NCI-H1436 treated with DMSO at 0.1 percent for 48 hours (cell line): ENCODE measurements around the gene ALDH3A2.
A peak's percentile ranks its signal among the peaks of the same experiment; 100 is the strongest.
"Not testable (repeated sequence)": the region's sequence is repeated elsewhere in the genome, so short reads cannot be mapped to it uniquely, and the experiment has no call there.

Experiments
- DNase-seq: peaks from one replicate; lab custom pipeline; 2025; lab: John Stamatoyannopoulos, UW

ALDH3A2 gene

DNA sequence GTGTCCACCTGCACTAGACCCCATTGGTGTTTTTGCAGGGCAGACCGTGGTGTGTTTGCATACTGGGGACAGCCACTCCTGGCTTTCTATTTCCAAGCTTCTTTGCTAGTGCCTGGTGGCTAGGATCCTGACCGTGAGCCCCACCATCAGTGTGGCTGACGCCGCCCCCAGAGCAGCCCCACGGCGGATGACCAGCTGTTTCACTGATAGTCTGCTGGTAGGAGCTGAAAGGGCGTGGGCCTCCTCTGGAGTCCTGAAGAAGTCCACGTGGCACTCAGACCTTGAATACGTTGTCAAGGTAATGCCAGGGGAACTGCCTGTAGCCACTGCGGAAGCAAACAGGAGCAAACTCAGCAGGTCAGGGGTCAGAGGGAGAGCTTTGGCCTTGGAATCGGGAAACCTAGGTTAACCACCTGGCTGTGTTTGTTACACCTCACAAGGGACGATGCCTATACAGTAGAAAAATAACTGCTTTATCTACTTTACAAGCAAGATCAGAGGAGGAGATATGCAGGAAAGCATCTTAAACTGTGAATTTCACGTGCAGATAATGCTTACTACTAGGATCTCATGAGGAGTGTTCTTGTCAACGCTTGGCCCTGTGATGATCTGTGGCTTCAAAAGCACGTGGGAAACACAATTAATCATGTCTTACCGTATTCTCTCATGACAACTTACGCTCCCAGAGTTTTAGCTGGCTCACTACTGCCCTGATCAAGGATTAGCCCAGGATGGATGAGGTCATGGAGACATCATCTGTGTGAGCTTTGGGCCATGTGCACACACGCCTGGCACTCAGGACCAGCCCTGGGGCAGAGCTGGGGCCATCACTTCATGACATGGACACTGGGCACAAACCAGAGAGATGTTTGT is 30.3 kb downstream of the ALDH3A2 start:
- no peak for DNase-seq

DNA sequence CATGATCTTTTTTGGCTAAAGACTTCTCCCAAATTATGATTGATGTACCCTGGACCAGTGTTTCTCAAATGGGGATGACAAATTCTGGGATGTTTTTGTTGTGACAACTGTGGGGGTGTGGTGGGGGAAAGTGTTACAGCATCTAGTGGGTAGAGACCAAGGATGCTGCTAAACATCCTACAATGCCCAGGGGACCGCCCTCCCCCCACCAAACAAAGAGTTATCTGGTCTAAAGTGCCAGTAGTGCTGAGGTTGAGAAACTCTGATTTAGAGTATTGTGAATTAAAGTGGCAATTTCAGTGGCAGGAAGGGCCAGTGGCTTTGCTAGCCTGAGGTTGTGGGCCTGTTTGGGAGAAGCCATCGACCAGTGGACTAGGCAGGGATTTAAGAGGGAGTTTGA is 34.6 kb downstream of the ALDH3A2 start:
- DNase-seq, result no peak

DNA sequence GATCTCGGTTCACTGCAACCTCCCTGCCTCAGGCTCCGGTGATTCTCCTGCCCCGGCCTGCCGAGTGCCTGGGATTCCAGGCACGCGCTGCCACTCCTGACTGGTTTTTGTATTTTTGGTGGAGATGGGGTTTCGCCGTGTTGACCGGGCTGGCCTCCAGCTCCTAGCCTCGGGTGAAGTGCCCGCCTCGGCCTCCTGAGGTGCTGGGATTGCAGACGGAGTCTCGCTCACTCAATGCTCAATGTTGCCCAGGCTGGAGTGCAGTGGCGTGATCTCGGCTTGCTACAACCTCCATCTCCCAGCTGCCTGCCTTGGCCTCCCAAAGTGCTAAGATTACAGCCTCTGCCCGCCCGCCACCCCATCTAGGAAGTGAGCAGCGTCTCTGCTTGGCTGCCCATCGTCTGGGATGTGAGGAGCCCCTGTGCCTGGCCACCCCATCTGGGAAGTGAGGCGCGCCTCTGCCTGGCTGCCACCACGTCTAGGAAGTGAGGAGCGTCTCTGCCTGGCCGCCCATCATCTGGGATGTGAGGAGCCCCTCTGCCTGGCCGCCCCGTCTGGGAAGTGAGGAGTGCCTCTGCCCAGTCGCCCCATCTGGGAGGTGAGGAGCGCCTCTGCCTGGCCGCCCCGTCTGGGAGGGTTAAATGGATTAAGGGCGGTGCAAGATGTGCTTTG is 36.5 kb downstream of the ALDH3A2 start:
- not testable (repeated sequence) for DNase-seq

DNA sequence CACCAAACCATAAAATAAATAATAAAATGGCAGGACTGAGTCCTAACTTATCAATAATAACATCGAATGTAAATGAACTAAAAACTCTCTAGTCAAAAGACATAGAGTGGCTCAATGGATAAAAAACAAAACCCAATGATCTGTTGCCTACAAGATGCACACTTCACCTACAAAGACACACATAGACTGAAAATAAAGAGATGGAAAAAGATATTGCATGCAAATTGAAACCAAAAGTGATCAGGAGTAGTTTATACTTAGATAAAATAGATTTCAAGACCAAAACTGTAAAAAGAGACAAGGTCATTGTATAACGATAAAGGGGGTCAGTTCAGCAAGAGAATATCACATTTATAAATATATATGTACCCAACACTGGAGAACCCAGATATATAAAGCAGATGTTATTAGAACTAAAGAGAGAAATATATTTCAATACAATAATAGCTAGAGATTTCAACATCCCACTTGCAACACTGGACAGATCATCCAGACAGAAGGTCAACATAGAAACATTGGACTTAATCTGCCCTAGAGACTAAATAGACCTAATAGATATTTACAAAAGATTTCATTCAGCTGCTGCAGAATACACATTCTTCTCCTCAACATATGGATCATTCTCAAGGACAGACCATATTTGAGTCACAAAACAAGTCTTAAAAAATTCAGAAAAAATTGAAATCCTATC is 38.0 kb downstream of the ALDH3A2 start:
- no peak for DNase-seq

DNA sequence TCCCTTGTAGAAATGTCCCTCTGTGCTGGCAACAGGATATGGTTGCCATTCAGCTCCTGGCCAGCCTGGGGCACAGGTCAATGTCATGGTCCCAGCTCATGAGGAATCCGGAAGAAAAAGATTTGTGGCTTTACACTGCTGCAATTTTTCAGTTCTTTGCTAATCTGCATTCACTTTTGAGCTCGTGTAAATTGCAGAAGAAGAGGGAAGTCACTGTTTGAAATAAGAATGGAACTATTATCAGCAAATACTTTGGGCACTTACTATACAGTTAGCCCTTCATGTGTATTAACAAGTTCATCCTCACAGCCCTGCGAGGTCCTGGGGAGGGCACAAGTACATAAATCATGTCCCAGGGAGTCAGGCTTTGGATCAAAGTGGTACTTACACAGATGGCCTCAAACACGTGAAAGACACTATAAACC is 53.7 kb downstream of the ALDH3A2 start:
- DNase-seq, result no peak

DNA sequence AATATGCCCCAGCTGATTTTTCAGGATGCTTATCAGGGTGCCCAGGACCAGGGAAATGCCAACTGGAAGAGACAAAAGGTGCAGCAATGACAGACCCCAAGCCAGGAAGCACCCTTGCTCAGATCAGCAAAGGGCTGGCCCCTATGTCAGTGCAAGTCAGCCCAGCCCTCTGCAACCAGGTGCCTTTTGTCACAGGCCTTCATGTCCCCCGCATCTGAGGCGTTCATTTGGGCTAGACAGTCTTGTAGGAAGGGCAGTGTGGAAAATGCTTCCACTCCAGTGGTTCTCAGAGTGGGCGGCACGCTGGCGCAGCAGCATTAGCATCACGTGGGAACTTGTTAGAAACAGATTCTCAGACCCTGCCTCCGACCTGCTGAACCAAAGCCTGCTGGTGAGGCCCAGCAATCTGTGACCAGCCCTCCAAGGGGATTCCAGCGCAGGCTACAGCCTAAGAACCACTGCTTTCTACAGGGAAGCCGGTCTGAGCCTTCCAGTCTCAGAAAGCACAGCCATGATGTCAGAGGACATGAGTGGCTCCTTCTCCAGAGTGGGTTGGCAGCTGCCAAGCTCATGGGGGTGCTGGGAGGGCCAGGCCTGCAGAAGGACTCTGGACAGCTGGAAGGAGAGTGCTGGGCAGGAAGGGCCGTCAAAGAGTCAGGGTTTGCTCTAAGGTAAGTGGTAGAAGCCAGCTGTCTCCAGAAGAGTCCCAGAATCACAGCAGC is 54.7 kb downstream of the ALDH3A2 start:
- no peak for DNase-seq

DNA sequence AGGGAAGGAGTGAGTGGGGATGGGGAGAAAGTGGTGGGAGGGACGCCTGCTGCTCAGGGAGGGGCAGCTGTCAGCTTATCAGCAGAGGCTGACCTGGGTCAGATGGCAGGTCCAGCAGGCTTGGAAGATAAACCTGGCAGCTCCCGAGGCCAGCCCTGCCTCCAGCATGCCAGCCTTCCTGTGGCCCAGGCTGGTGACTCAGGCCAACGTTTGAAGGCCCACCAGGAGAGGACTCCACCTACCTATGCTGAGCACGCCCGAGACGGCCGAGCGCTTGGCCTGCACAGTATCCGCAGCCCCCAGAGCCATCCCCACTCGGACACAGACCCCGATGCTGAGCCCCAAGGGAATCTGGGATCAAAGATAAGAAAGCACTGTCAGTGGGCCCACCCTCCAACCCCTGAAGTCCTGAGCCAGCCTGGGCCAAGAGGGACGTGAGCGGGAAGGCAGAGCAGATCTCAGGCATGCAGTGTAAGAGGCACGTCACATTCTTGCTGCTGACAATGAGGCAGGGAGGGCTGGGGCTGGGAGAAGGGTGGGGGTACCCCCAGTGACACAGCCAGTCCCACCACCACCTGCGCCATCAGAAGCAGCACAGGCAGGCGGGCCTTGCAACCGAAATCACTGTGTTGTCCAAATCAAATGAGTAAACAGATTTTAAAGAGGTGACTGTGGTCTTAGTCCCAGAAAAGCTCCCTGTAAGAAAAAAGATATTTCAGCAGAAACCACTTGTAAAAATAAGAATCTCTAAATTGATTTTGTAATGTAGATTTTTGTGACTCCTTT is 55.5 kb downstream of the ALDH3A2 start:
- no peak for DNase-seq

DNA sequence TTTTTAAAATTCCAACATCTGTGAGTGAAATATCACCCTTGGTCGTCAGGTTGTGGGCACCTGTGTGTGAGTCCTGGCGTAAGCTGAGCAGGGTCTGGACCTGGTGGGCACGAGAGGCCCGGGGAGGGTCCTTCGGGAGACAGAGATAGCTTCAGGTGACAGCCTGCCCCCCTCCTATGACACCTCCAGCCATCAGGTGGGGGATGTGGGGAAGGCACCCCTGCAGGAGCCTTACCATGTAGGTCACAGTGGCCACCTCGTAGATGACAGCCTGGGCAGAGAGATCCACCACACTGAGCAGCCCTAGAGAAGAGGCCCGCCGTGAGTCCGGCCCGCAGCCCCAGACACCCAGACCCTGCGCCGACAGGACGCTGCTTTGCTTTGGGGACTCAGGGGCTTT is 56.6 kb downstream of the ALDH3A2 start:
- no peak for DNase-seq

DNA sequence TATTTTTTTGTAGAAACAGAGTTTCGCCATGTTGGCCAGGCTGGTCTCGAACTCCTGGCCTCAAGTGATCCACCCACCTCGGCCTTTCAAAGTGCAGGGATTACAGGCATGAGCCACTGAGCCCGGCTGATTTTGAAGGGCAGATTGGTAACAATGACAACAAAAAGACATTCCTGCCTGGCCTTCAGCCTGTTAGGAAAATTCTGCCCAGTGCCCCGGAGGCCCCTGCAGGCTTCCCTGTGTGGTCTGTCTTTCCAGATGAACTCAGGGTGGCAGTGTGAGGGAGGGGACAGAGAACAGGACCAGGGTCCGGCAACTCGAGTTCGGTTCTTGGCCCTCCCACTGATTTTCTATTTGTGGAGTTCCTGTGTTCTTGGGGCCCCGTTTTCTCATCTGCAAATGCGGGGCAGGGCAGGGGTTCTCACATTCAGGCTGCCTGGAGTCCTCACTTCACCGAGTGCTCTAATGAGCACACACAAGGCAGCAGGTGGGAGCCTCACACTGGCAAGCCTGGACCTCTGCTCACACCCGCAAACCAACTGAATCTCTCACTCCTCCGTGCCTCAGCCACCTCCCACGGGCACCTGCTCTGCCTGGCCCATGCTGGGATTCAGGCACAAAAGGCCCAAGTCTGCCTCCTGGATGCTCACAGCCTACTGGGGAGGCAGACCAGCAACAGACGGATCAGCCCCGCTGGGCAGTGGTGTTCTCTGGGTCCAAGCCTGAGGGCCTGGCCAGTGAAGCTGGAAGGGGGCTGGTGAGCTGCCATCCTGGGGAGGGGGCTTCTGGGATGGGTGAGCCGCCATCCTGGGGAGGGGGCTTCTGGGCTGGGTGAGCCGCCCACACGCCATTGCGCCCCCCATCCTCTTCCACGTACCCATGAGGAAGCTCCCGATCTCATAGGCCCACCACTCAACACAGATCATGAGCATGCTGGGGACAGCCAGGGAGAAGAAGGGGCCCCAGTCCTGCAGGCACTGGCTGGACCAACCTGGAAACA is 57.5 kb downstream of the ALDH3A2 start:
- no peak for DNase-seq

DNA sequence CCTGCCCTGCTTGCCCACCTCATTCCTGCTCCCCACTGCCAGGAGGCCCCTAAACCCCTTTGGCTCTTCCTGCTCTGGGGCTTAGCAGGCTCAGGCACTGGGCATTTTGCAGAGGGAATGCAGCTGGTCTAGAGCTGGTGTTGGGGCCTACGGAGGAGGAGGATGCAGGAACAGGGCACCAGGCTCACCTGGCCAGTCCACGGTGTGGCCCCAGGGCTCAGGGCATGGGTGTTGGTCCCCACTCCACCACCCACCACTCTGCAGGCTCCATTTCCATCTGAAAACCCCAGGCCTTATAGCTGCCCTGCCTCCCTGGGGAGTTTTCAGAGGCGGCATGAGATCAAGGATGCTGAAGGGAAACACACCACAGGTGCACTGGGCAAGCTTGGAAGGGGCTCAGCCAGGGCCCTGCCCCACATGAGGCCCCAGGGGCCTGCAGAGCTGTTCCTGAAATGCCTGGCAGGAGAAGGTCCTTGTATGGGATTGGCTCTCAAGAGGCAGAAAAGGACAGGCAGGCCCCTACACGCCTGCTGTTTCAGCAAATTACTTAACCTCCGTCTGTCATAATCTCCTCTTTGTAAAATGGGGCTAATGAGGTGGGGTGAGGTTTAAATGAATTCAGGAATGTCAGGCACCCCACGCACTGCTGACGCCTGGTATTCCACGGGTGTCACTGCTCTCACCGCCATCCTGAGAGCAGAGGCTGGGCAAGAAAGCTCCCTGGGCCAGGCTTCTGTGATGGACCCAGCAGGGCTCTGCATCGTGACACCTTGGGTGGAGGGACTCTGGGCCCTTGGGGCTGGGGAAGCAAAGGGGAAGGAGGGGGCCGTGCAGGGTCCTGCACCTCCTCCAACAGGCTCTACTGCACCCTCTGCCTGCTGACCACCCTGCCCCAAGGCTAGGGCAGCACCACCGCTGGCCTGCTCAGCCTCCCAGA is 58.5 kb downstream of the ALDH3A2 start:
- peak; percentile 98 for DNase-seq

DNA sequence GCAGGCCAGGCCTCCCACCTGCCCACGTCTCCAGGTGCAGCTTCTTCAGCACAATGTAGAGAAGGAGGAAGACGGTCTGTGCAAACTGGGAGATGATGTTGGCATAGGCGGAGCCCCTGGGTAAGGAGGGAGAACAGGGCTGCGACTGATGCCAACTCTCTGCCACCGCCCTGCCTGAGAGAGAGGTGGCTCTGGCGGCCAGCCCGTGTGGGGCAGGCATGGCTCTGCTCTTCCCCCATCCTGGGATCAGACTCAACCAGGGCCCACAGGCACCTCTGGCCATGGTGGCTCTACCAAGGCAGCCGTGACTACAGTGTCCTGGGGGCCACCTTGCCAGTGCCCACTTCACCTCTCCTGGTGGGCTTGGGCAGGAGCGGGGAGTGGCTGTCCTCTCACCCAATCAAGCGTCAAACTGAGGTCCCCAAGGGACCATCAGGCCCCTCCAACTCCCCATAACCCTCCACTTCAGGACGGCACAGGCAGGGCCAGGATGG is 59.2 kb downstream of the ALDH3A2 start:
- no peak for DNase-seq

DNA sequence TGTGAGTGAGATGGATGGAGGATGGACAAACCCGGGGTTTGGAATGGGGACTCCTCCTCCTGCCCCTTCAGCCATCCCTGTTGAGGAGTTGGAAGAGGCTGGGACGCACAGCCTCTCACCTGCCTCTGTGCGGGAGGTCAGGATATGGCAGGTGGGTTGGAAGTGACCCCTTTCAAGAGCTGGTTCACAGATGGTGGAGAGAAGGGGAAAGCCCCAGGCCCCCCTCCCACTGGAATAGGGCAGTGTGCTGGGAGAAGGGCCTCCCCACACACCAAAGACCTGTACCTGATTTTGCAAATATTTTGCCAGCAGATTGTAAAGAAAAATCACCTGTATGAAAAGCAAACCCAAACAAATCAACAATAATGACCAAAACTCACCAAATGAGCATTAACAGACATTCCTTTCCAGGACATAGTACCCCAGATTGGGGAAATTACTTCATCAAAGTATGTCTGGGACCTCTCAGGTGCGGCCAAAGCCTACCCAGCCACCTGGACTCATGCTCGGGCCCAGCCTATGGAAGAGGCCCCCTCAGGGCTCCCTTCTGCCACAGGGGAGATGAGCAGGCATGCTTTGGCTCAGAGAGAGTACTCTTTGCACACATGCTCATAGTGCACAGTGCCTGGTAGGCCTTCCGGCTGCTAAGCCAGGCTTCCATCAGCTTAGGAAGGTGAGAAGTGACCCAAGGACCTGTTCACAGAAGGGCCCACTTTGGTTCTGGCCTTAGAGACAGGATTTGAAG is 60.1 kb downstream of the ALDH3A2 start:
- no peak for DNase-seq

DNA sequence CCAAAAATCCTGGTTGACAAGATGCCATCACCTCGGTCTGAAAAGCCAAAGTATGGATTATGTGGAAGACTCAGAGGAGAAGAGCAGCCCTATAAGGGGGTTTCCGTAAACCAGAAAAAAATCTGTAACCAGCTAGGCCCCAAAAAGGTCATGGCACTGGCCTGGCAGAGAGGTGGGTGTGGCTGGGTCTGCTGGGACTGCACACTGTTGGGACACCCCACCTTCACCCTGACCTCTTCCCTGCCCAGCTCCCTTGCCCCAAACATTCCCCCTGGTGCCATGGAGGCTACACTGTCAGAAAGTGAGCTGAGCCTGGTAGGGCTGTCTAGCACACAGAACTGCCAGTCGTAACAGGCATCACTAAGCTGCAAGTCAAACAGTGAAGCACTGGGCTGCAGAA is 61.3 kb downstream of the ALDH3A2 start:
- DNase-seq, result no peak

DNA sequence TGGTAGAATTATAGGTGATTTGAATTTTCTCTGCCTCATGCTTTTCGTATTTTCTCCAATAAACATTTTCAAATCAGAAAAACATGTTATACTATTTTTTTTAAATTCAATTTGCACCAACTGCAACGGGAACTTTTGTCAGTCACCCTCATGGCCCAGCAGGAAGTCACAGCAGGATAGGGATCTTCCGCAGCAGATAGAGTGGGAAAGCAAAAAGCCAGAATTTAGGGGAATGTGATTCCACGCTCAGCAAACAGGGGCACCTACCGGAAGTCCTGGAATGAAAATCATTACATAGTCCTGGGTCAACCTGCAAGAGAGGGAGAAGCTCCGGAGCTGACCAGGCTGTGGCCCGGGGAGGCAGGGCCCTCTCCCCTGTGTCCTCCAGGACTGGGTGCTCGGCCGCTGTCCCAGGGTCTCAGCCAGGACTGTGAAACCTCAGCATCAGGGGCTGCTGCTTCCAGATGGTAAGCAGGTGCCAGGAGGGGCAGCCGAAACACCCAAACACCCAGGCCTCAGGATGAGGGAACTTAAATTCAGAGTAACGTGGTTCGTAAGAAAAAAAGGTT is 64.0 kb downstream of the ALDH3A2 start:
- DNase-seq, result no peak

DNA sequence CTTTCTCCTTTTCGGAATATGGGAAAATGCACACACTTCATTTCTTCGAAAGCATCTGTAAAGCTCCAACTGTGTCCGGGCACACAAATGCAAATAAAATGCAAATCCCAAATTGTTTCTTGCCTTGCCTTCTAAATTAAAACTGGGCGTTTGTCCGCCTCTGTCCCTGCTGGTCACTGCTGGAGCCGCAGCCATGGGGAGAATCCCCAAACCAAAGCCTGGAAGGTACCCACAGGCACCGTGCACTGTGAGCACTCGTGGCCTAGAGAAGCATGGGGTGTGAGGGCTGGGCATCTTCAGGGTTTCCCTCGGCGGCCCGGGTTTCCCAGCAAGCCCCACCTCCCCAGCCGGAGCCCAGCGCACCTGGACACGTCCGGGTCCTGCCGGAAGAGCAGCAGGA is 64.9 kb downstream of the ALDH3A2 start:
- DNase-seq, result no peak

DNA sequence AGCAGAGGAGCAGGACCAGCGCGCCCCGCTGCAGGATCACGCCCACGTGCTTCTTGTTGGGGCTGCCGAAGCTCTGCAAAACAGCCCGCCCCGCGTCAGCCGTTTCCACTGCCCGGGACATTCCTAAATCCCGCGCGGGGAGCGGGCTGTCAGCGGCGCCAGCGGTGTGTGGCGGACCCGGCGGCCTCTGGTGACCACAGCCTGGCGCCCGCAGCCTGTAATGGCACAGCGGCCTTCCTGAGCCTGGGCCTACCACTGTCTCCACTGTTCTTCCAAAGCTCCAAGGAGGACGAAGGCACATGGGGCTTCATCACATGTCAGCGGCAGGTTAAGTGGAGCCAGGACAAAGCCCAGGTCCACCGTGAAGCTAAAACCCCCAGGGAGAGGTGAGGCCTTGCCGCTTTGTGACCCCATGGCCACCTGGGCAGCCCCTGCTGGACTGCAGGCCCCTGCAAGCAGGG is 65.4 kb downstream of the ALDH3A2 start:
- no peak for DNase-seq

DNA sequence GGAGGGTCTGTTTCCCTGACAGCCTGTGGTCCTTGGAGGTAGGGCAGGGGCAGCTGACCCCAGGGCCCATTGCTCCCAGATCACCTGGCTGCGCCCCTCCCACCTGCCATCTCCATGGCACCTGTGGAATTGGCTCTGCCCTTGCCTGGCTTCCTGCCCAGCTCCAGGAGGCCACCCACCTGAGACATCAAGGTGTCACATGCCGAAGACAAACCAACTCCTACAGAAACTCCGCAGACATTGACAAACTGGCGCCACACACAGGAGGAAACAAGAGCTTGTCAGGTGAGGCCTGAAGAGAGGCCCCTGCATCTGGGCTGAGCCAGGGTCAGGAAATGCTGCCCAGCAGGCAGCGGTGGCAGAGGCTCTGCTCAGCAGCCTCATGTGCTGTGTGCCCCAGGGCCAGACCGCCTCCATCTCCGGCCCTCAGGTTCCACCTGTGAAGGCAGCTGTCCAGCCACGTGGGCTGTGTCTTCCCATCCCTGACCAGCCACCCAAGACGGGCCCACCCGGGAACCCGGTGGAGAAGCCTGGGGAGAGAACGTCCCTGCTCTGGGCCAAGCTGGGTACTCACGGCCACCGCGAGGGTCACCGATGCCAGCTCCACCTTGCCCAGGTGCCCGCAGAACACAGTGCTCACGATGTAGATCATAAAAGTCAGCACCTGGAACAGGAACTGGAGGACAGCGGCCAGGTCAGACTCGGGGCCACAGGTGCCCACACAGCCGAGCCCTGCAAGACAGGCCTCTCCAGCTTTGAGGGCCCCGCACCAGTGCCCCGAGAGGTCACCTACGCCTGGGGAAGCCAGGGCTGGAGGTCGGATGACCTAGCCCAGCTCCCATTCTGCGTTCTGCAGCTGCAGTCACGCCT is 66.2 kb downstream of the ALDH3A2 start:
- DNase-seq, result no peak
